Stimulated activated CD8-positive, alpha-beta memory T cell treated with anti-CD3 and anti-CD28 coated beads, Interleukin-12 subunit alpha, Interleukin-12 subunit beta, amount 100 ng/mL, for 24 hours (primary cell): ENCODE data around the gene TP53BP1.

Experiments
- DNase-seq: peaks from one replicate; pipeline ENCODE4 v3.0.0-alpha.2; 2020; ENCODE audit errors: extremely low read depth

TP53BP1 gene

DNA sequence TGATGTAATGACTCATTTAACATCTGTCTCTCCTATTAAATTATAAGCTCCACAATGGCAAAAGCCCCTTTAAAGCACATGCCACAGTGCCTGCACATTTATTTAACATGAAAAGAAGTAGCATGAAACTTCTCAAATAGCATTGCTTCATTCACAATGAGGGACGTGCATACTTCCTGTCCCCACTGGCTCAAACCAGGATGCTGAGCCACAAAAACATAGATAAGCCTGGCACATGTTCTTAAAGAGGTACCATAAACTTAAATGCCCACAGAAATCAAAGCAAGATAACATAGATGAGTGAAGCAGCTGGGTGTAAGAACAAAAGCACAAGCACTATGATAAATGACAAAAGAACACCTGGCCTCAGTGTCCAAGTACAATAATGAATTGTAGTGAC, 3.8 kb downstream of the TP53BP1 start:
- no peak for DNase-seq

DNA sequence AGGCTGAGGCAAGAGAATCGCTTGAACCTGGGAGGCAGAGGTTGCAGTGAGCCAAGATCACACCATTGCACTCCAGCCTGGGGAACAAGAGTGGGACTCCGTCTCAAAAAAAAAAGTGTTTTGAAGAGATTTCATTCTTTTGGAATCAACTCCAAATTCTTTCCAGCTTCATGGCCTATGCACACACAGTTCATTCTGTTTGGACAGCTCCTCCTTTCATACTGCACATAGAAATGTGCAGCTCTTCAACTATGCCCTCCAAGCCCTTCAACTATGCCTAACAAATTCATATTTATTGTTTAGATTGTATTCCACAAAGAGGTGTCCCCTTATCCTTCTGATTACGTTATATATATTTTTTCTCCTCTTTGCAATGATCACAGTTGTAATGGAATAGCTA, 4.2 kb downstream of the TP53BP1 start:
- no peak for DNase-seq

DNA sequence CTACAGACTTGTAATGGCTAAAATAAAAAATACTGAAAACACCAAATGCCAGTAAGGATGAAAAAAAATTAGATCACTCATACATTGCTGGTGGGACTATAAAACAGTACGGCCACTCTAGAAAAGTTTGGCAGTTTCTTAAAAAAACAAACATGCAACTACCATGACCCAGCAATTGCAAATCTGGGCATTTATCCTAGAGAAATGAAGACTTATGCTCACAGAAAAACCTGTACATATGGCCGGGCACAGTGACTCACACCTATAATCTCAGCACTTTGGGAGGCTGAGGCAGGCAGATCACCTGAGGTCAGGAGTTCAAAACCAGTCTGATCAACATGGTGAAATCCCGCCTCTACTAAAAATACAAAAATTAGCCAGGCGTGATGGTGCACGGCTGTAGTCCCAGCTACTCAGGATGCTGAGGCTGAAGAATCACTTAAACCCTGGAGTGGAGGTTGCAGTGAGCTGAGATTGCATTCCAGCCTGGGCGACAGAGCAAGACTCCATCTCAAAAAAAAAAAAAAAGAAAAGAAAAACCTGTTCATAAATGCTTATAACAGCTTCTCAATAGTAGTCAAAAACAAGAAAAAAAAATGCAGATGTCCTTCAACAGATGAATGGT, 5.6 kb downstream of the TP53BP1 start:
- DNase-seq: no peak

DNA sequence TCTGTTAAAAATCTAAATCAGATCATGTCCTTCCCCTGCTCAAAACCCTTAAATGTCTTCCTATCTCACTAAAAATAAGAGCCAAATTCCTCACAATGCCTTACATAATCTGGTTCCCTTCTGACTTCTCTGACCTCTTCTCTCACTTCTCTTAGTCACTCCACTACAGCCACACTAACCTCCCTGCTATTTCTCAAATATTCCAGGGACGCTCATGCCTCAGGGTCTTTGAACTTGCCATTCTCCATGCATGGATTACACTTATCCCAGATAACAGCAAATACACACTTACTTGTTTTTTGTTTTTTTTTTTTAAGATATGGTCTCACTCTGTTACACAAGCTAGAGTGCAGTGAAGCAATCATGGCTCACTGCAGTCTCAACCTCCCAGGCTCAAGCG, 8.5 kb downstream of the TP53BP1 start:
- no peak for DNase-seq

DNA sequence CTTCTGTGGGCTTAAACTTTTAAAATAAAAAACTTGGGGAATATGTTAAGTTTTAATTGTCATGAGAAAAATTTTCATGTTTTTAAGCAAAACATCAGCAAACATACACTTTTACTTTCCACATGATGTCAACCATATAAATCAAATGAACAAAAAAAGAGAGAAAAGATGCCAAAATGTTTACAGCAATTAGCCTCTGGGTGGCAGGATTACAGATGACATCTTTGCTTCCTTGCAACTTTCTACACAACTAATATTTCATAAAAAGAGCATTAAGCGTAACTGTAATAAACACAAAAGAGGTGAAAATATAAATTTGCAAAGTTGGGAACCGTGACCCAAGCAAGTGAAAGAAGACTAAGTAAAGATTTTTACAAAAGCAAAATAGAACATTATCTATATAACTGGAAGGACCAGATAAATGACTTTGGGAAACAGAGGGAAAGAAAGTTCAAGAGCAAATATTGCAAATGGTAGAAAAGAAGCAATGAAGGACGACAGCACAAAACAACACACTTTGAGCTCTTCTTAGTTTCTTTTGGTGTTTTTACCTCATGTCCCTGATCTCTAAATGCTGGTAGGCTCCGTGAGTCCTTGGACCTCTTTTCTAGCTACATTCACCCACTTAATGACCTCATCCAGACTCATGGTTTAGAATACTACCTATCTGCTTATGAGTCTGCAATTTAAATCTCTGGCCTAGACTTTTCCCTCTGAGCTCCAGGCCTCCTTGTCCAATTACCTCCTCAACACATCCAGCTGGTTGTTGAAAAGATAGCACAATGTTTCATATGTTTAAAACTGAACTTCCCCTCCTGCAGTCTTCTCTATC, 9.4 kb downstream of the TP53BP1 start:
- no peak for DNase-seq

DNA sequence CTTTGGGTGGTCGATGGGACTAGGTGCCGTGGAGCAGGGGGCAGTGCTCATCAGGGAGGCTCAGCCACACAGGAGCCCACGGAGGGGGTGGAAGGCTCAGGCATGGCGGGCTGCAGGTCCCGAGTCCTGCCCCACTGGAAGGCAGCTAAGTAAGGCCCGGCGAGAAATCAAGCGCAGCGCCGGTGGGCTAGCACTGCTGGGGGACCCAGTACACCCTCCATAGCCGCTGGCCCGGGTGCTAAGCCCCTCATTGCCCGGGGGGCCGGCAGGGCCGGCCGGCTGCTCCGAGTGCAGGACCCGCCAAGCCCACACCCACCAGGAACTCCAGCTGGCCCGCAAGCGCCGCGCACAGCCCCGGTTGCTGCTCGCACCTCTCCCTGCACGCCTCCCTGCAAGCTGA, 19.1 kb downstream of the TP53BP1 start:
- no peak for DNase-seq

DNA sequence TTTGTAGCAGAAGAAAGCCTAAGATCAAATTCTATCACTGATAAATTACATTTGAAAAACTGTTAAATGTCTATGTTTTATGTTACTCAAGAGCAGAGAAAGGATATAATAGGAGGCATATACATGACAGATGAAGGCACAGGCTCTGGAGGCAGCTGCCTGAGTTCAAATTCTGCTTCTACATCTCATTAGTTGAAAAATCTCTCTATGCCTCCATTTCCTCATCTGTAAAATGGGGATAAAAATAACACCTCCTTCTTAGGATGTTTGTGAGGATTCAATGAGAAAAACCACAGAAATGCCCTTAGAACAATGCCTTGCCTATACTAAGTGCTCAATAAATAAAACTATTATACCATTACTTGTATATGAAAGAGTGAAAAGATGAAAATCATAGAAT, 21.0 kb downstream of the TP53BP1 start:
- DNase-seq: no peak

DNA sequence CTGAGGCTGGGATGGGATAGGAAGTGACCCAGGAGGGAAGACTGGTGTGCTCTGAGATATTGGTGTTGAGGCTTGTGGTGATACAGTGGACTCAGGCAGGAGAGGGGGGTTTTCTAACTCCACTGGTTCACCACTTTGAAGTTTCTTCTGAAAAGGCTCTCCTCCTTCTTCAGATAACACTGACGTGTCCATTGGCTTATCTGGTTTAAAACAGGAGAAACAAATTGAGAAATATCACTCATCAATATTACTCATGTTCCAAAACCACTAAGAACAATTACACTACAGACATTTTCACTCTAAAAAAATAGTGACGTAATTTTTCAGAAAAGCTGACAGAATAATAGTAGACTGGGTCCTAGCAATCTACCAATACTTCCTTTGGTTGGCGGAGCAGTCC, 23.1 kb downstream of the TP53BP1 start:
- DNase-seq: no peak

DNA sequence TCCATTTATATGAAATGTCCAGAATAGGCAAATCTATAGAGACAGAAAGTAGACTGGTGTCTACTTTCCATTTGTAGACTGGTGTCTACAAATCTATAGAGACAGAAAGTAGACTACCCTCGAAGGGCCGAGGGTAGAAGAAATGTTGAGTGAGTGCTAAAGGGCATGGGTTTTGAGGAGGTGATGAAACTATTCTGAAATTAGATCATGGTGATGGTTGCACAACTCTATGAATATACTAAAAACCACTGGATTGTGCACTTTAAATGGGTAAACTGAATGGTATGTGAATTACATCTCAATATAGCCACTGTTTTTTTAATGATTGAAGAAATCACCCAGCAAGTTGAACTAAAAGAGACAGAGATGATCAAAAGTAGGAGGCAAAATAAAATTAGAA, 27.9 kb downstream of the TP53BP1 start:
- no peak for DNase-seq

DNA sequence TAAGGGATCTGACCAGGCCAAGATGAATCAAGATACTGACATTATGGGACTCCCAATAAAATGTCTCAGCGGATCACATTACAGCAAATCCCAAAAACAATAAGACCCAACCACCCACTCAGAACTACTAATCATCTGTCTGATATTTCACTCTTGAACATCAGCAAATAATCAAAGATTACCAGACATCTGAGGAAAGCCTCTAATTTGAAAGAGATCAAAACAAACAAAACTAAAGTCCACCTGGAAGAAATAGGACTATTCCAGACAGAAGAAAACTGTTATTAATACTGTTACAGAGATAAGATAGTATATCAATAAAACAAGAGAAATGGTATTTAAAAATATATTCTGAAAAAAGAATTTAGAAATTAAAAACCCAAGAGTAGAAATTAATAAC, 29.0 kb downstream of the TP53BP1 start:
- DNase-seq: no peak

DNA sequence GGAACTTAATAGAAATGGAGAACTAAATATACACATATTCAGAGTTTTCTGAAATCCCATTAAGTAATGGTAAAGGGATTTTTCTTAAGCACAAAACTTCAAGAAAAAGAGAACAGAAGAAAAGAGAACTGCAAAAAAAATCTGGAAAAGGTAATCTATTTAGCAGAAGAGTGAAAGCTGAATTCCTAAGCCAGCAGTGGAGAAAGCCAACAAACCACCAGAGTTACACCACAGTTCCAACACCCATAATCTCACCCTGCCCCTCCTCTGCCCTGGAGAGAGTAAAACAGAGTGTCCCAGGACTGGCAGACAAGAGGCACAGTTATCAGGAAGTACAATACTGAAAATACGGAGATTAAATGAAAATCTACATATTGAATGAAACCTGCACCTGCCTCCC, 29.4 kb downstream of the TP53BP1 start:
- DNase-seq: no peak

DNA sequence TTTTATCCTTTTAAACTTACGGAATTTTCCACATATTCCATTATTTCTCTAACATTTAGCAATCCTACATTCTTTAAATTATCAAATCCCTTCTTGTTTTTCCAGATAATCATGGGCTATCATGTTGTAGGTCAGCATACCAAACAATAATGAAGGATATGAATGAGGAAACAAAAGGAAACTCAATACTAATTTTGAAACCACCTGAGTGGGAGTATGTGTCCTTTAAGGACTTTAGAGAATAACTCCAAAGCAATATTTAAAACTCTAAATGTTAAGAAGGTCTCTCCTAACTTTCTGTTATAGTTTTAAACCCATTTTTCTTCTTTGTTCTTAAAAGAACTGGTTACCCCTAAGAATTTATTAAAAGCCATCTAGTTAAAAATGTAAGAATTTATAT, 43.0 kb downstream of the TP53BP1 start:
- DNase-seq: no peak

DNA sequence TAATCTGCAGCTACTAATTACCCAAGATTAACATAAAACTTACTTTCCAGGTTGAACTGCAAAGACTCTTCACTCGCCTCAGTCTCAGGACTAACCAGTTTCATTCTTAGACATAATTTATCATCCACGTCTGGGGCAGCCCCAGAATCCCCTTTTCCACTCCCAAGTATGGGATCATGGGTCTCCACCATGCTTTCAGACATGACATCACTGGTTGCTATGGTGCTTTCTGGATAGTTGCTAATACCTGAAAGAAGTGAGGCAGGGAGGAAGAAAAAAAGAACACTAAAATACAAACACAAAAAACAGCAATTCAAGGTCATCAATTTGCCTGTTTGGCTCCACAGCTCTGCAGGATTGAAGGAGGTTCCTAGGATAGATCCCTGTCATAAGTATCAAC, 46.6 kb downstream of the TP53BP1 start:
- DNase-seq: no peak

DNA sequence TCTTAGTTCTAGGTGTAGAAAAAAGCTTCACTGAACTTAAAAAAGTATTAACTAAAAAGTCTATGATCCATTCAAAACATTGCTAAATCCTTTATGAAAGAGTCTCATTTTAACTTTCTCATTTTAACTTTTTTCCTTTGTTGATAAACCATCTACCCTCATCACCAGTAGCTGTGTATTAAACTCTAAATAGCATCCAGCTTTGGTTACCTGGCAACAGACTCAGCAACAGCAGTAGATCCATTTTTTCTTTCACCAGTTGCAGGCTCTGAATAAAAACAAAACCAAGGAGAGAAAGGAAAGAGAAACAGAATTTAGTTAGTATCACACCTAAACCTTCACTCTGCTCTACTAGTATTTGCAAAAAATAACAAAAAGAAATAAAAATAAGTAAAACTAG, 51.6 kb downstream of the TP53BP1 start:
- DNase-seq: no peak

DNA sequence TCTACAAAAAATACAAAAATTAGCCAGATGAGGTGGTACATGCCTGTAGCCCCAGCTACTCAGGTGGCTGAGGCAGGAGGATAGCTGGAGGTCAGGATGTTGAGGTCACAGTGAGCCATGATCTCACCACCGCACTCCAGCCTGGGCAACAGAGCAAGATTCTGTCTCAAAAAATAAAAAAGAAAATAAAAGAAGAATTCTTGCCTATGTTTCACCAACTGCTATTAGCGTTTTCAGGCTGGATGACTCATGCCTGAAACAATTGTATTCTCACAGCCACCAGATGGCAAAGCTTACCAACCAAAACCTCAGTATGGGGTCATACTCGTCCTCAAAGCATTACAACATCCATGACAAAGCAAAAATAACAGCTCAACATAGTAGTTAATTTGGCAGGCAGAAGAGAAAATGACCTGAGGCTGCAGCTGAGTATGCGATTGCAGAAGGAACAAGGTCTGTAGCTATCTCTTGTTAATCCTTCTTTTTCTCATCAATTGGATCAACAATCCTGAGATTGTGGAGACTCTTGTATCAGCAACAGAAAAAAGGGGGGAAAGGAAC, 52.2 kb downstream of the TP53BP1 start:
- DNase-seq: peak; percentile 2

DNA sequence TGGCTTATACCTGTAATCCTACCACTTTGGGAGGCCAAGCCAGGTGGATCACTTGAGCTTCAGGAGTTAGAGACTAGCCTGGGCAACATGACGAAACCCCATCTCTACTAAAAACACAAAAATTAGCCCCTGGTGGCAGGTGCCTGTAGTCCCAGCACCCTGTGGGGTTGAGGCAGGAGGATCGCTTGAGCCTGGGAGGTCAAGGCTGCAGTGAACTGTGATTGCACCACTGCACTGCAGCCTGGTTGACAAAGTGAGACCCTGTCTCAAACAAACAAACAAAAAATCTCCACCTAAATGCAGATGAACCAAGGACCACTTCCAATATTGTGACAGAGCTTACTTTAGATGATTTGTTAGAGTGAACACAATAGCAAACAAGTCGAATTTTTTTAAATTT, 53.7 kb downstream of the TP53BP1 start:
- DNase-seq: no peak

DNA sequence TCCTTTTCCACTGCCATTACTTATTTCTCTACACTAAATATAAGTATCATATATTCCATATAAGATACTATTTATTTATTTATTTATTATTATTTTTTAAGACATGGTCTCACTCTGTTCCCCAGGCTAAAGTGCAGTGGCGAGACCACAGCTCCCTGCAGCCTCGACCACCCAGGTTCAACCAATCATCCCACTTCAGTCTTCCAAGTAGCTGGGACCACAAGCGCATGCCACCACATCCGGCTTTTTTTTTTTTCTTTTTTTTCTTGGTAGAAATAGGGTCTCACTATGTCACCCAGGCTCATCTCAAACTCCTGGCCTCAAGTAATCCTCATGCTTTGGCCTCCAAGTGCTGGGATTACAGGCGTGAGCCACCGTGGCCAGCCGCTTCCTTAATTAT, 56.6 kb downstream of the TP53BP1 start:
- DNase-seq: no peak

DNA sequence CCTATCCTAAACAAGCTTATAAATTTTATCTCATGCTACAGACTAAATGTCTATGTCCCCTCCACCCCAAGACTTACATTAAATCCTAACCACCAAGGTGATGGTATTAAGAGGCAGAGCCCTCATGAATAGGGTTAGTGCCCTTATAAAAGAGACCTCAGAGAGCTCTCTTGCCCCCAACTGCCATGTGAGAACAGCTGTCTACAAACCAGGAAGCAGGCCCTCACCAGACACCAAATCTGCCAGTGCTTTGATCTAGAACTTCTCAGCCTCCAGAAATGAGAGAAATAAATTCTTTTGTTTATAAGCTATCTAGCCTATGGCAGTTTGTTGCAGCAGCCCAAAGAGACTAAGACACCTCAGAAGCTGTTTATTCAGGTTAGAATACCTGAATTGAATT, 58.5 kb downstream of the TP53BP1 start:
- no peak for DNase-seq

DNA sequence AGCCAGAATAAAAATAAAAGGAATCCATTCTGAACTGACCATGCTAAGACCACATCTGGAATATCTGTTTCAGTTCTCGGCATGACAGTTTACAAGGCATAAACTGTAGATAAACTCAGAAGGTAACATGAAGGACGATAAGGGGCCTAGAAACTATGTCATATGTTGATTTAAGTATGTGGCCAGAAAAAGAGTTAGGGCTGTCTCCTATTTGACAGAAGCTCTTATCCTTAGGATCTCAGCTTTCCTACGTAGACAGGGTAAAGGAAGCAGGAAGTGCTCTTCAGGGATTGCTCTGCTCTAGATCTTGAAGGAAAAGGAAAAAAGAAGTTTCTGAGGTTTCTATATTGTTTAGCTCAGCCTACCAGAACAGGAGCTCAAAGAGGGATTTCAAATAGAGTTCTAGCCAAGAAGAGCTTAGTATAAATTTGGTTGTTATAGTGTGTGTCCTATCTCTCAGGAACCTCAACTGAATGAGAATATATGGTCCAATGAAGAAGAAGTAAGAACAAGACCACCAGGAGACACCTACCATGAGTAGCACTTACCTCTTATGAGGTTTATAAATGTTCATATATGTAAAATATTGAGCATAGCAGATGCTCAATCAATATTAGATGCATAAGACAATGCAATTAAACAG, 59.2 kb downstream of the TP53BP1 start:
- DNase-seq: no peak

DNA sequence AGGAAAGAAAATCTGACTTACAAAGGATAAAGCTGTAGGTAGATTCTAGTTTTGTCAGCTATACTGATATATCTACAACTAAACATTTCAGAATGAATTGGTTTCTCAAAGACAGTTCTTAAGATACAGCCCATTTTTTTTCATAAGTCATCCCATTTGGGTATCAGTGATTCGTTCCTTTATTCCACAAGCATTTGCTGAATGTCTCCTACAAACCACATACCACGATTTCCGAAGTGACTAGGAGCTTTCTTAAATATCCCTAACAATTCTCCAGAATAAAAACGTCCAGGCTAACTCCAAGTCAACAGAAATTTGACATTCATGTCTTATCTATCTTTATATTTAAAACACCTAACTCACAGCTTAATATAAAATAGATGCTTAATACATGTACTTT, 59.8 kb downstream of the TP53BP1 start:
- no peak for DNase-seq

DNA sequence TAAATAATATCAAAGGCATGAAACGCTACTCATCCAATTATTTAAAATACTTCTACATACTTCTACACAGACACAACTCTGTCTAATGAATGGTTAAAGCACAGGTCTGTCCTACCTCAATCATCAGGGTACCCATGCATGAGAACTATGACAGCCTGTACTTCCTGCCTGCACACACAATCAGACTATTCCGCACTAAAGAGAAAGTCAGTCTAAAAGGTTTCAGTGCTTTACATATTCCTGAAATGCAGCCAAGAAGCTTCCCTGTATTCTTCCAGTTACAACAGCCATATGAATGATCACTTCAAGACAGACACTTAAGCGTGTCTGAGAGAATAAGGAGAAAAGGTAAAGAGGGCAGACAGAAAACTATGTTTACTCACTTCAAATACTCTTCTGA, 63.3 kb downstream of the TP53BP1 start:
- DNase-seq: no peak

DNA sequence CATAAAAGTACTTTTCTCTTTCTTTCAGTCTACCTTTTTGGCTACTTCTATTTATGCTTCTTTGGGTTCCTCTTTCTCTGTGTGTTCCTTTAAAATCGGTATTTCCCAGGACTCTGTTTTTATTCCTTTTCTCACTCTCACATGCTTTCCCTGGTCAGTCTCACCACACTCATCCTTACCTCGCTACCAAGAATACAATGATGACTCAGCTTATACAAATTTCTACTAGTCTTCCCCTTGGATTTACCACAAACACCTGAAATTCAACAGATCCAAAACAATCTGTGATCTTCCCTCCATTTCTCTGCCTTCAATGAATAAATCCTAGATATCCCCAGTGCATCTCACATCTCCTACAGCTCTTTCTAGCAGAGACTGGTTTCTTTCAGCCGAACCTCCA, 69.2 kb downstream of the TP53BP1 start:
- DNase-seq: no peak

DNA sequence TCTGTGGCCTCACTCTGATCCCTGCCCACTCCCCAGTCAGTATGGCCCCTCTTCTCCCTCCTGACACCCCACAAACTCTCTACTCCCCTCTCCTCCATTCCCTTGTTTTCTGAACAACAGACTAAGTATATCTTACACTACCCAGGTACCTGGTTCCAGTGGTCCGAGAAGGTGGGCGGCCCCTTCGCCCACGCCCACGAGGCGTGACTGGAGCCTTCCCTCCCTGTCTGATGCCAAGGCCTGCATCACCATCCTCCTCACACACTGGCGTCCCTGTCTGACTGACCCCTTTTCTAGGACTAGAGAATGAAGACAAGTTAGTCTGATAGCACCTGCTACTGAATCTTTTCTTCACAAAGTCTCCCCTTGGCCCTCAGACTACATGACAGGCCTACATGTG, 72.1 kb downstream of the TP53BP1 start:
- no peak for DNase-seq
